H1 (cell line): ENCODE data around the gene MELK. TPM values are rescaled to one million over a fixed set of nuclear protein-coding genes. Genes with fewer than 3 reads are reported as not detected.

ENCODE experiments used
- POLR2AphosphoS5 ChIP-seq: IDR thresholded peaks from 2 replicates; pipeline ENCODE4 v1.6.1; 2011; ENCODE audit warnings: low read depth, low read length
- polyA plus RNA-seq, 7 experiments: library from polyadenylated mRNA; depleted of rRNA in 3 of 7; stranded (reverse) in 5 of 7; unstranded in 2 of 7; fragments of >200 nt in 5 of 7; fragments of 200-250 nt in 2 of 7; gene quantifications; 1 replicate in 5 of 7; 2 replicates in 1 of 7; 4 replicates in 1 of 7; pipeline versions ENCODE4 v1.2.1 to v1.2.3, GENCODE V29; 2011 to 2013; ENCODE audit warnings: missing spikeins in 2 of 7, mixed read lengths in 2 of 7
- total RNA-seq: library from RNA; stranded (reverse); fragmentation: NEBNext Ultra II Directional; extraction: Animal tissue kit (Norgen Biotek cat#: 25700); gene quantifications from 2 replicates; pipeline ENCODE4 v1.2.1, GENCODE V29; 2021
- TF ChIP-seq, protein P1 (sequence below): IDR thresholded peaks from 2 replicates; pipeline ENCODE4 v1.6.1; 2011; ENCODE audit warnings: low read length, improper control_type of control experiment
- TF ChIP-seq, protein P2 (sequence below): IDR thresholded peaks from 2 replicates; pipeline ENCODE4 v1.6.1; 2012; ENCODE audit warnings: inconsistent platforms

MELK gene
- total and polyA plus RNA-seq, 2 of the 8 experiments (the other 6 are each of a cell fraction or from before 2014, with no cell fraction given): 26.2 to 53.1 TPM

DNA sequence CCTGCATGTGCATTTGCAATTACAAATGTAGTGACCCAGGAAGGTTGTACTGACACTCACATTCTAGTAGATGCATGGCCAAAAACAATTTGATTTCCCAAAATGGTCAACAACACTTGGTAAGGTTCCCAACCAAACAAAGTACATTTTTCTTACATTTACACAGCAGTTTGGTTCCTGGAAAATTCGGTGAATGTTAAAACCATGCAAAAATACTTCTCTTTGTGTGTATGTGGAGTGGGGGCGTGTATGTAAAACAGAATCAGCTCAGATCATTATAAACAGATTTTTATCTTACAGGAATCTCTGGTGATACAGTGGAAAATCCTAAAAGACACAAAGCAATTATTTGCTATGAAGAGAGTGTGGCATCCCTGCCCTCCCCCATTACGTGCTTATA is 25.1 kb upstream of the MELK start (continued):
- TF ChIP-seq, protein P1, sequence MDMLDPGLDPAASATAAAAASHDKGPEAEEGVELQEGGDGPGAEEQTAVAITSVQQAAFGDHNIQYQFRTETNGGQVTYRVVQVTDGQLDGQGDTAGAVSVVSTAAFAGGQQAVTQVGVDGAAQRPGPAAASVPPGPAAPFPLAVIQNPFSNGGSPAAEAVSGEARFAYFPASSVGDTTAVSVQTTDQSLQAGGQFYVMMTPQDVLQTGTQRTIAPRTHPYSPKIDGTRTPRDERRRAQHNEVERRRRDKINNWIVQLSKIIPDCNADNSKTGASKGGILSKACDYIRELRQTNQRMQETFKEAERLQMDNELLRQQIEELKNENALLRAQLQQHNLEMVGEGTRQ: no peak
- no peak for TF ChIP-seq POLR2AphosphoS5
- TF ChIP-seq, protein P2, sequence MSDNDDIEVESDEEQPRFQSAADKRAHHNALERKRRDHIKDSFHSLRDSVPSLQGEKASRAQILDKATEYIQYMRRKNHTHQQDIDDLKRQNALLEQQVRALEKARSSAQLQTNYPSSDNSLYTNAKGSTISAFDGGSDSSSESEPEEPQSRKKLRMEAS: no peak
